ENCODE results near the gene PHACTR1.

DNA sequence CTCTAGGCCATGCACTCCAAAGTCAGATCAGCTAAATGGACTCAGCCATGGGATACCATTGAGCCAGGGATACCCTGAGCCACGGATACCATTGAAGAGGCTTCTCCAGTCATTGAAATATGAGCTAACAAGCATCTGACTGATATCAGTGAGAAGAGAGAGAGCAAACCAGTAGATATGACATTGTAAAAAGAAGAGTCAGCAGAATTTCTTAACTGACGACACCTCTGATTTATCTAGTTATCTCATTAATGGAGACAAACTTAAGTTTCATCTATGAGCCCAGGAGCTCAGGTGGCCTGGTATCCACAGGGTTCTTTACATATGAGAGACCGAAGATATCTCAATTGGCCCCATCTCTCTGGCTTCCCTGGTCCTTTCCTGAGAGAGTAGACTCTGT is 471.1 kb downstream of the PHACTR1 start:
- TF ChIP-seq NR3C1 (IDR thresholded peaks at IDR 0.05) (no peak), RAD21 (conservative IDR thresholded peaks at IDR 0.05 in 1 of 2, IDR thresholded peaks at IDR 0.05 in 1 of 2) (no peak), RNF2 (IDR thresholded peaks at IDR 0.05; ENCODE audit: borderline replicate concordance, low read depth) (no peak), SMC3 (IDR thresholded peaks at IDR 0.05) (no peak)
- TF ChIP-seq, protein P1, sequence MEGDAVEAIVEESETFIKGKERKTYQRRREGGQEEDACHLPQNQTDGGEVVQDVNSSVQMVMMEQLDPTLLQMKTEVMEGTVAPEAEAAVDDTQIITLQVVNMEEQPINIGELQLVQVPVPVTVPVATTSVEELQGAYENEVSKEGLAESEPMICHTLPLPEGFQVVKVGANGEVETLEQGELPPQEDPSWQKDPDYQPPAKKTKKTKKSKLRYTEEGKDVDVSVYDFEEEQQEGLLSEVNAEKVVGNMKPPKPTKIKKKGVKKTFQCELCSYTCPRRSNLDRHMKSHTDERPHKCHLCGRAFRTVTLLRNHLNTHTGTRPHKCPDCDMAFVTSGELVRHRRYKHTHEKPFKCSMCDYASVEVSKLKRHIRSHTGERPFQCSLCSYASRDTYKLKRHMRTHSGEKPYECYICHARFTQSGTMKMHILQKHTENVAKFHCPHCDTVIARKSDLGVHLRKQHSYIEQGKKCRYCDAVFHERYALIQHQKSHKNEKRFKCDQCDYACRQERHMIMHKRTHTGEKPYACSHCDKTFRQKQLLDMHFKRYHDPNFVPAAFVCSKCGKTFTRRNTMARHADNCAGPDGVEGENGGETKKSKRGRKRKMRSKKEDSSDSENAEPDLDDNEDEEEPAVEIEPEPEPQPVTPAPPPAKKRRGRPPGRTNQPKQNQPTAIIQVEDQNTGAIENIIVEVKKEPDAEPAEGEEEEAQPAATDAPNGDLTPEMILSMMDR (IDR thresholded peaks at IDR 0.05): no peak

All from A549 (cell line).